D721Med (cell line): ENCODE data around the gene PON2.

Experiments
- DNase-seq: peaks from one replicate; pipeline ENCODE4 v3.0.0; 2011; ENCODE audit warnings: low spot score; ENCODE audit not compliant: insufficient read length
- FAIRE-seq: peaks from 2 replicates; lab custom pipeline; 2011; peaks lifted over from hg19 to GRCh38; lab: Jason Lieb, UNC
- TF ChIP-seq, protein P1 (sequence below): IDR thresholded peaks from 2 replicates; pipeline ENCODE4 v1.5.1; 2012; ENCODE audit warnings: mild to moderate bottlenecking, control low read depth; ENCODE audit not compliant: insufficient read depth; ENCODE audit errors: missing control alignments

Gene PON2

DNA sequence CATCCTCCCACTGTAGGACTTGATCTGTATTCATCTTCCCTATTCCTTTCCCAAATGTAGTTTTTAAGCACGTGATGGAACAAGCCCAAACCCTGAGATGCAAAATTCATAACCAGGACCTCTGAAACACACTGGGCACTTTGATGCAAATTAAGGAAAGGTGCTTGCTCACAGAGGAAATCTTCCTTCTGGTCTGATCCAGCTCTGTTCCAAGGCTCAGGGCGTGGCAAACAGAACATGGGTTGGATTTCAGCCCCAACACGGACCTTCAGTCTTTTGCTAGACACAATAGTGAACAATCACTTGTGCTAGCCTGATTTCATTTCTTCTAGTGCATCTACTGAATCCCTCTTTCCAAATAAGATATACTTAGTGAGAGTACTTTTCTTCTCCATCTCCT is 66.6 kb downstream of the PON2 start:
- TF ChIP-seq, protein P1, sequence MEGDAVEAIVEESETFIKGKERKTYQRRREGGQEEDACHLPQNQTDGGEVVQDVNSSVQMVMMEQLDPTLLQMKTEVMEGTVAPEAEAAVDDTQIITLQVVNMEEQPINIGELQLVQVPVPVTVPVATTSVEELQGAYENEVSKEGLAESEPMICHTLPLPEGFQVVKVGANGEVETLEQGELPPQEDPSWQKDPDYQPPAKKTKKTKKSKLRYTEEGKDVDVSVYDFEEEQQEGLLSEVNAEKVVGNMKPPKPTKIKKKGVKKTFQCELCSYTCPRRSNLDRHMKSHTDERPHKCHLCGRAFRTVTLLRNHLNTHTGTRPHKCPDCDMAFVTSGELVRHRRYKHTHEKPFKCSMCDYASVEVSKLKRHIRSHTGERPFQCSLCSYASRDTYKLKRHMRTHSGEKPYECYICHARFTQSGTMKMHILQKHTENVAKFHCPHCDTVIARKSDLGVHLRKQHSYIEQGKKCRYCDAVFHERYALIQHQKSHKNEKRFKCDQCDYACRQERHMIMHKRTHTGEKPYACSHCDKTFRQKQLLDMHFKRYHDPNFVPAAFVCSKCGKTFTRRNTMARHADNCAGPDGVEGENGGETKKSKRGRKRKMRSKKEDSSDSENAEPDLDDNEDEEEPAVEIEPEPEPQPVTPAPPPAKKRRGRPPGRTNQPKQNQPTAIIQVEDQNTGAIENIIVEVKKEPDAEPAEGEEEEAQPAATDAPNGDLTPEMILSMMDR: no peak
- DNase-seq (no peak), FAIRE-seq (no peak)

DNA sequence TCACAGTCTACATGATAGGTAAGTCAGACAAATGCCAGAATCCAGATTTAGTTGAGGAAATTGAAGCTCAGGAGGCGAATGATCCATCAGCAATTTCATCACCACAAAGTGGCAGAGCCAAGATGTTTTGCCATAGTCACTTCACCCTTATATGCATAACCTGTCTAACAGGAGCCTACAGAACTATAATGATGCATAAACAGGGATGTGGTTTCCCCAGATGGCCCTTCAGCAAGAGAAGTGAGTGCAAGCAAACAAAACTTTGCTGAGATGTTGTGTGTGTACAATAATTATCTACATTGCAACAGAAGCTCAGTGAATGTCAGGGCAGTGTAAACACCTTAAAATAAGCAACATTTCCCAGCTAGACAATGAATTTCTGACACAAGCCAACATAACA is 67.2 kb downstream of the PON2 start:
- FAIRE-seq: no peak
- no peak for DNase-seq
- TF ChIP-seq, protein P1: no peak

DNA sequence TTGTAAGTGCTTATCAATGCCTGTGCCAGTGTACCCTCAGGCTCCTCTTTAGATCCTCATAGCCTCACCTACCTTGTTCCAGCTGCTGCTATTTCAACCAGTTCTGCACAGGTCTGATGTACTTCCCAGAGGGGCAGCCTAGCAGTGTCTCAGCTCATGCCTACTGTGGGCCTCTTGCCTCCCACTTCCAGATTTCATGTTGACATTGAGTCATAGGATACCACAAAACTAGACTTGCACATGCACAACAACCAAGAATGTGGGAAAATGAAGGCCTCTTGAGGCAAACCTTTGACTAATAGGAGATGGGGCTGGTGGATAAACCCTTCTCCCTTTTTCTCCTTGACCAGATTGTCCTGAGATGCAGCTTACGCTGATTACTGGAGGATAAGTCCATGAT is 69.7 kb downstream of the PON2 start:
- TF ChIP-seq, protein P1: no peak
- no peak for DNase-seq
- no peak for FAIRE-seq

DNA sequence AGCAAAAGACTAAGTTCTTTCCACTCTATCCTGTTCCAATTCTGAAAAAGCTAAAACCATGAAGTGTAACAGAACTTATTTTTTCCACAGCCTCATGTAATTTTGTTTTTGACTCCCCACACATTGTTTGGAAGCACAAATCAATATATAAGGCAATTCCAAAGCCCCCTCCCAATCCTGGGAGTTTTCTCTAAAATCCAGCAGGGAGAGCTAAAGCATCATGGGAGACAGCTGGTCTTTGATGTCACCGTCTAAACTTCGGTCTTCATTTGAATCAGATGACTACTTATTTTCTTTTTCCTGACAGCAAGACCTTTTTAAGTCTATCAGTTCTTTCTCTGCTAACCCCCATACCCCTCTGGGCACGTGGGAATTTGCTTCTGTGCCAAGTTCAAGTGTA is 77.2 kb downstream of the PON2 start:
- no peak for DNase-seq

More for the DNA sequence above, 77.2 kb downstream of the PON2 start:
- TF ChIP-seq, protein P1: no peak
- FAIRE-seq: no peak
